Measurements from ENCODE around the gene ZNF681.

GRCh38 chr19:23788411-23788810 is 29.7 kb upstream of the ZNF681 start:
- TF ChIP-seq, protein P1, sequence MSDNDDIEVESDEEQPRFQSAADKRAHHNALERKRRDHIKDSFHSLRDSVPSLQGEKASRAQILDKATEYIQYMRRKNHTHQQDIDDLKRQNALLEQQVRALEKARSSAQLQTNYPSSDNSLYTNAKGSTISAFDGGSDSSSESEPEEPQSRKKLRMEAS (IDR thresholded peaks at IDR 0.05; ENCODE audit: low read depth, low read length), result no peak
- TF ChIP-seq CTCF (IDR thresholded peaks at IDR 0.05 in 2 of 3, conservative IDR thresholded peaks at IDR 0.05 in 1 of 3; ENCODE audit: control insufficient read depth in 2 of 3, extremely low read depth in 1 of 3, insufficient read depth in 1 of 3, low read depth in 3 of 3, low read length in 3 of 3) (no peak), RAD21 (IDR thresholded peaks at IDR 0.05; ENCODE audit: insufficient read depth, low read depth, low read length) (no peak), POLR2AphosphoS5 (IDR thresholded peaks at IDR 0.05; ENCODE audit: low read length) (no peak), POLR2A (IDR thresholded peaks at IDR 0.05; ENCODE audit: low read depth, low read length) (no peak), CHD2 (IDR thresholded peaks at IDR 0.05; ENCODE audit: borderline replicate concordance, low read depth, low read length) (no peak), BACH1 (IDR thresholded peaks at IDR 0.05; ENCODE audit: borderline replicate concordance) (no peak), CEBPB (IDR thresholded peaks at IDR 0.05; ENCODE audit: borderline replicate concordance in 1 of 2, low read depth in 2 of 2, low read length in 2 of 2) (no peak), TAF1 (IDR thresholded peaks at IDR 0.05; ENCODE audit: borderline replicate concordance, low read depth, low read length) (no peak), RFX5 (IDR thresholded peaks at IDR 0.05; ENCODE audit: low read depth, low read length) (no peak), BRCA1 (IDR thresholded peaks at IDR 0.05; ENCODE audit: low read depth, low read length) (no peak), SIX5 (IDR thresholded peaks at IDR 0.05; ENCODE audit: low read depth, low read length, severe bottlenecking) (no peak)
- TF ChIP-seq, protein P2, sequence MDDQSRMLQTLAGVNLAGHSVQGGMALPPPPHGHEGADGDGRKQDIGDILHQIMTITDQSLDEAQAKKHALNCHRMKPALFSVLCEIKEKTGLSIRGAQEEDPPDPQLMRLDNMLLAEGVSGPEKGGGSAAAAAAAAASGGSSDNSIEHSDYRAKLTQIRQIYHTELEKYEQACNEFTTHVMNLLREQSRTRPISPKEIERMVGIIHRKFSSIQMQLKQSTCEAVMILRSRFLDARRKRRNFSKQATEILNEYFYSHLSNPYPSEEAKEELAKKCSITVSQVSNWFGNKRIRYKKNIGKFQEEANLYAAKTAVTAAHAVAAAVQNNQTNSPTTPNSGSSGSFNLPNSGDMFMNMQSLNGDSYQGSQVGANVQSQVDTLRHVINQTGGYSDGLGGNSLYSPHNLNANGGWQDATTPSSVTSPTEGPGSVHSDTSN (IDR thresholded peaks at IDR 0.05; ENCODE audit: insufficient replicate concordance, low read depth, low read length), result no peak
- TF ChIP-seq, protein P3, sequence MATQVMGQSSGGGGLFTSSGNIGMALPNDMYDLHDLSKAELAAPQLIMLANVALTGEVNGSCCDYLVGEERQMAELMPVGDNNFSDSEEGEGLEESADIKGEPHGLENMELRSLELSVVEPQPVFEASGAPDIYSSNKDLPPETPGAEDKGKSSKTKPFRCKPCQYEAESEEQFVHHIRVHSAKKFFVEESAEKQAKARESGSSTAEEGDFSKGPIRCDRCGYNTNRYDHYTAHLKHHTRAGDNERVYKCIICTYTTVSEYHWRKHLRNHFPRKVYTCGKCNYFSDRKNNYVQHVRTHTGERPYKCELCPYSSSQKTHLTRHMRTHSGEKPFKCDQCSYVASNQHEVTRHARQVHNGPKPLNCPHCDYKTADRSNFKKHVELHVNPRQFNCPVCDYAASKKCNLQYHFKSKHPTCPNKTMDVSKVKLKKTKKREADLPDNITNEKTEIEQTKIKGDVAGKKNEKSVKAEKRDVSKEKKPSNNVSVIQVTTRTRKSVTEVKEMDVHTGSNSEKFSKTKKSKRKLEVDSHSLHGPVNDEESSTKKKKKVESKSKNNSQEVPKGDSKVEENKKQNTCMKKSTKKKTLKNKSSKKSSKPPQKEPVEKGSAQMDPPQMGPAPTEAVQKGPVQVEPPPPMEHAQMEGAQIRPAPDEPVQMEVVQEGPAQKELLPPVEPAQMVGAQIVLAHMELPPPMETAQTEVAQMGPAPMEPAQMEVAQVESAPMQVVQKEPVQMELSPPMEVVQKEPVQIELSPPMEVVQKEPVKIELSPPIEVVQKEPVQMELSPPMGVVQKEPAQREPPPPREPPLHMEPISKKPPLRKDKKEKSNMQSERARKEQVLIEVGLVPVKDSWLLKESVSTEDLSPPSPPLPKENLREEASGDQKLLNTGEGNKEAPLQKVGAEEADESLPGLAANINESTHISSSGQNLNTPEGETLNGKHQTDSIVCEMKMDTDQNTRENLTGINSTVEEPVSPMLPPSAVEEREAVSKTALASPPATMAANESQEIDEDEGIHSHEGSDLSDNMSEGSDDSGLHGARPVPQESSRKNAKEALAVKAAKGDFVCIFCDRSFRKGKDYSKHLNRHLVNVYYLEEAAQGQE (IDR thresholded peaks at IDR 0.05; ENCODE audit: low read depth, low read length), result no peak
